NCI-H526 (cell line): ENCODE measurements around the gene CCDC187.
"Not testable (repeated sequence)": the region's sequence is repeated elsewhere in the genome, so short reads cannot be mapped to it uniquely, and the experiment has no call there.

Experiments
- DNase-seq, 2 experiments: peaks; one replicate each; lab custom pipeline; 2025; lab: John Stamatoyannopoulos, UW

Gene CCDC187

GRCh38 chr9:136326761-136327303, 22.9 kb upstream of the CCDC187 start:
- no peak for DNase-seq

- DNase-seq = no peak
Measured at GRCh38 chr9:136326061-136326760, 22.3 kb upstream of the CCDC187 start.

GRCh38 chr9:136325358-136325757, 21.5 kb upstream of the CCDC187 start:
- DNase-seq = no peak

- DNase-seq = no peak
Measured at GRCh38 chr9:136324501-136325300, 20.8 kb upstream of the CCDC187 start.

- no peak for DNase-seq
Measured at GRCh38 chr9:136323371-136323789, 19.5 kb upstream of the CCDC187 start.

- no peak for DNase-seq
Measured at GRCh38 chr9:136322756-136323330, 18.9 kb upstream of the CCDC187 start.

- DNase-seq = no peak
Measured at GRCh38 chr9:136321561-136321960, 17.7 kb upstream of the CCDC187 start.

GRCh38 chr9:136320972-136321371, 17.1 kb upstream of the CCDC187 start:
- DNase-seq = not testable (repeated sequence)

GRCh38 chr9:136319955-136320354, 16.1 kb upstream of the CCDC187 start:
- not testable (repeated sequence) for DNase-seq

- not testable (repeated sequence) for DNase-seq
Measured at GRCh38 chr9:136319244-136319643, 15.3 kb upstream of the CCDC187 start.

GRCh38 chr9:136318776-136319241, 14.9 kb upstream of the CCDC187 start:
- DNase-seq = no peak

- no peak for DNase-seq
Measured at GRCh38 chr9:136318111-136318775, 14.3 kb upstream of the CCDC187 start.

GRCh38 chr9:136317695-136318094, 13.8 kb upstream of the CCDC187 start:
- DNase-seq = no peak

- no peak for DNase-seq
Measured at GRCh38 chr9:136316896-136317676, 13.2 kb upstream of the CCDC187 start.

GRCh38 chr9:136316271-136316751, 12.4 kb upstream of the CCDC187 start:
- no peak for DNase-seq

GRCh38 chr9:136314944-136315343, 11.1 kb upstream of the CCDC187 start:
- no peak for DNase-seq

- DNase-seq = no peak
Measured at GRCh38 chr9:136314056-136314416, 10.1 kb upstream of the CCDC187 start.

- no peak for DNase-seq
Measured at GRCh38 chr9:136313111-136314055, 9.5 kb upstream of the CCDC187 start.

- peak in 1 of 2 experiments; percentile 55 for DNase-seq
Measured at GRCh38 chr9:136312436-136312835, 8.5 kb upstream of the CCDC187 start.

GRCh38 chr9:136312009-136312375, 8.1 kb upstream of the CCDC187 start:
- DNase-seq = no peak
